HepG2 (cell line): ENCODE data around the gene ZNF511. TPM values are rescaled to one million over a fixed set of nuclear protein-coding genes. Genes with fewer than 3 reads are reported as not detected.

Experiments
- ARID4A ChIP-seq: sonication (generic); formaldehyde crosslinking; IDR thresholded peaks from 2 replicates; pipeline ENCODE4 v1.5.0; 2020; ENCODE audit warnings: mild to moderate bottlenecking, missing genetic modification reagents, borderline replicate concordance
- BORCS8-MEF2B ChIP-seq: sonication (generic); formaldehyde crosslinking; IDR thresholded peaks from 2 replicates; pipeline ENCODE4 v1.8.0; 2022; ENCODE audit warnings: mild to moderate bottlenecking, missing genetic modification reagents
- CHD4 ChIP-seq: fragments of 200-600 bp; sonication (generic); IDR thresholded peaks from 2 replicates; pipeline ENCODE4 v1.7.0; 2017; ENCODE audit warnings: mild to moderate bottlenecking, low read length, borderline replicate concordance
- EED ChIP-seq: sonication (generic); formaldehyde crosslinking; IDR thresholded peaks from 2 replicates; pipeline ENCODE4 v1.5.0; 2020; ENCODE audit warnings: mild to moderate bottlenecking, missing genetic modification reagents
- ERF ChIP-seq: IDR thresholded peaks from 2 replicates; pipeline ENCODE4 v1.6.1; 2018; ENCODE audit warnings: missing biosample characterization, missing genetic modification reagents
- FOXK2 ChIP-seq: fragments of 450-650 bp; IDR thresholded peaks from 2 replicates; pipeline ENCODE4 v1.6.1; 2016
- GABPB1 ChIP-seq: IDR thresholded peaks from 2 replicates; pipeline ENCODE4 v1.6.1; 2016; ENCODE audit warnings: mild to moderate bottlenecking, missing genetic modification reagents, moderate library complexity, missing compliant biosample characterization
- HNF4A ChIP-seq: sonication (generic); formaldehyde crosslinking; IDR thresholded peaks from 2 replicates; pipeline ENCODE4 v1.4.0; 2020; ENCODE audit warnings: missing genetic modification reagents
- ISX ChIP-seq: sonication (generic); formaldehyde crosslinking; conservative IDR thresholded peaks from 2 replicates; pipeline ENCODE4 v1.5.0; 2020; ENCODE audit warnings: missing genetic modification reagents
- MXD4 ChIP-seq: IDR thresholded peaks from 2 replicates; pipeline ENCODE4 v1.6.1; 2016; ENCODE audit warnings: mild to moderate bottlenecking, missing biosample characterization, missing genetic modification reagents
- NFE2L2 ChIP-seq: fragments of 150-350 bp; IDR thresholded peaks from 2 replicates; pipeline ENCODE4 v1.6.1; 2014; ENCODE audit warnings: low read length
- SOX6 ChIP-seq, 2 experiments: fragments of 450-650 bp in 1 of 2; sonication (generic) in 1 of 2; formaldehyde crosslinking in 1 of 2; IDR thresholded peaks; 2 replicates each; pipeline versions ENCODE4 v1.4.0 to v1.6.1; 2017 to 2020; ENCODE audit warnings: antibody characterized with exemption in 1 of 2, mild to moderate bottlenecking in 1 of 2, missing genetic modification reagents in 1 of 2
- SP4 ChIP-seq: sonication (generic); formaldehyde crosslinking; IDR thresholded peaks from 2 replicates; pipeline ENCODE4 v1.8.1; 2023; ENCODE audit warnings: mild to moderate bottlenecking, missing genetic modification reagents
- TSC22D2 ChIP-seq: sonication (generic); formaldehyde crosslinking; IDR thresholded peaks from 2 replicates; pipeline ENCODE4 v1.5.1; 2020; ENCODE audit warnings: missing genetic modification reagents, mild to moderate bottlenecking, borderline replicate concordance
- ZFP36L2 ChIP-seq: sonication (generic); formaldehyde crosslinking; IDR thresholded peaks from 2 replicates; pipeline ENCODE4 v1.4.0; 2020; ENCODE audit warnings: missing genetic modification reagents
- ZNF263 ChIP-seq: sonication (generic); formaldehyde crosslinking; IDR thresholded peaks from 2 replicates; pipeline ENCODE4 v1.4.0; 2020; ENCODE audit warnings: missing genetic modification reagents
- ZNF451 ChIP-seq: sonication (generic); formaldehyde crosslinking; IDR thresholded peaks from 2 replicates; pipeline ENCODE4 v1.5.0; 2020; ENCODE audit warnings: mild to moderate bottlenecking, missing genetic modification reagents
- ZNF674 ChIP-seq: sonication (generic); formaldehyde crosslinking; IDR thresholded peaks from 2 replicates; pipeline ENCODE4 v1.5.0; 2020; ENCODE audit warnings: low read depth, mild to moderate bottlenecking, missing genetic modification reagents
- ZNF777 ChIP-seq: sonication (generic); formaldehyde crosslinking; IDR thresholded peaks from 2 replicates; pipeline ENCODE4 v1.4.0; 2020; ENCODE audit warnings: missing genetic modification reagents
- polyA plus RNA-seq, 8 experiments: library from polyadenylated mRNA; depleted of rRNA in 3 of 8; stranded (reverse) in 7 of 8; unstranded in 1 of 8; fragments of >200 nt; fragmentation: Illumina TruSeq in 4 of 8; extraction: Trizol in 4 of 8; gene quantifications; 2 replicates each; pipeline versions ENCODE4 v1.2.1 to v1.2.3, GENCODE V29; 2011 to 2016; ENCODE audit warnings: low read depth in 4 of 8, missing spikeins in 1 of 8, mixed read lengths in 1 of 8; ENCODE audit not compliant: insufficient read depth in 1 of 8
- total RNA-seq, 5 experiments: library from RNA; depleted of rRNA; stranded (reverse); fragments of >200 nt; fragmentation: Illumina TruSeq; extraction: Trizol; gene quantifications; 2 replicates each; pipeline ENCODE4 v1.2.3, GENCODE V29; 2016; ENCODE audit warnings: low read depth in 1 of 5
- TF ChIP-seq, protein P1 (sequence below): sonication (generic); formaldehyde crosslinking; IDR thresholded peaks from 2 replicates; pipeline ENCODE4 v1.4.0; 2020; ENCODE audit warnings: missing genetic modification reagents
- TF ChIP-seq, protein P2 (sequence below): sonication (generic); formaldehyde crosslinking; IDR thresholded peaks from 2 replicates; pipeline ENCODE4 v1.4.0; 2020; ENCODE audit warnings: missing genetic modification reagents
- TF ChIP-seq, protein P3 (sequence below): IDR thresholded peaks from 2 replicates; pipeline ENCODE4 v1.6.1; 2012; ENCODE audit warnings: inconsistent platforms
- TF ChIP-seq, protein P4 (sequence below): sonication (generic); formaldehyde crosslinking; IDR thresholded peaks from 2 replicates; pipeline ENCODE4 v1.5.1; 2020; ENCODE audit warnings: mild to moderate bottlenecking, missing genetic modification reagents, moderate library complexity

ZNF511 gene
- total and polyA plus RNA-seq, 2 of the 13 experiments (the other 11 are each of a cell fraction or from before 2014, with no cell fraction given) = 35.6 to 66.4 TPM

DNA sequence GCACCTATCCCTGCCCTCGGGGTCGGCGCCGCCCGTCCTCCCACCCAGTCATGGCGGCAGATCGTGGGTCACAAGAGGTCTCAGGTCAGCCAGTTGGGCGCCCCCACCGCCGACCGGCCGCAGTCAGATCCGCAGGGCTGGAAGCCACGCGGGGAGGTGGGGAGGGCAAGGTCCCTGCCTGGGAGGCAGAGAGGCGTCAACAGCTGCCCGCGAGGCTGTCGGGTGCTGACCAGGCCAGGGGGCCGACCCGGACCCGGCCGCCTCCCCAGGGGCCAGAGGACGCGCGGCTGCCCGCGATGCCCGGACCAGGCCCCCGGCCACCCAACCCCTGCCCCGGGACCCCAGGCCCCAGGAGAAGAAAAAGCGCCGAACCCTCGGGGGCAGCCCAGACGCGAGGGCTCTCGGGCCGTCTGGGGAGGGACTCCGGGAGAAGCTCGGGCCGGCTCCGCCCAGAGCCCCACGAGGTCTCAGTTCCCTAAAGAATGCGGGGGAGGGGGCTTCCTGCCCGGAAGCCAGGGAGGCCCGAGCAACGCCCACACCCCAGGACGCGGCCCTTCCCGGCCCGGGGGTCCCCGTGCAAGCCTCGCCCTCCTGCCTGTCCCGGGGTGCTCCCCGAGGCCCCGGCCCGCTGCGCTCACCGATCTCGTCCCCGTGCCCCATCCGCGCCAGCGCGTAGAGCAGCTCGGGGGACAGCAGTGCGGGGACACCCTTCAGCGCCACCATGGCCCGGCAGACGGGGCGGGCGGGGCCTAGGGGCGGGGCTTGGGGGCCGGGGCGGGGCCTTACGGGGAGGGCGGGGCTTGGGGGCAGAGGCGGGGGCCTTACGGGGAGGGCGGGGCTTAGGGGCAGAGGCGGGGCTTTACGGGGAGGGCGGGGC is 48.8 kb downstream of the ZNF511 start, which contains the start of gene FUOM (continued):
- peak; percentile 48 for TF ChIP-seq ARID4A (CRISPR knock-in tag)
- TF ChIP-seq EED = peak; percentile 50; the same call in 1 of the 2 replicates
- TF ChIP-seq ZNF777 (CRISPR knock-in tag) = peak; percentile 79
- peak; percentile 30; the same call in 1 of the 2 replicates for TF ChIP-seq HNF4A (CRISPR knock-in tag)
- no peak for TF ChIP-seq SOX6 (IDR thresholded peaks at IDR 0.05)
- no peak; the same call in 1 of the 2 replicates for TF ChIP-seq SOX6 (CRISPR knock-in tag; IDR thresholded peaks at IDR 0.05)
- TF ChIP-seq NFE2L2 = no peak
- 0 out of 2 replicates have a peak, but pooled peaks have one; percentile 2 for TF ChIP-seq ISX (CRISPR knock-in tag)
- TF ChIP-seq ERF (CRISPR knock-in tag) = no peak
- no peak for TF ChIP-seq CHD4
- 0 out of 2 replicates have a peak, but pooled peaks have one; percentile 35 for TF ChIP-seq TSC22D2
- TF ChIP-seq ZNF263 (CRISPR knock-in tag) = peak; percentile 86
- TF ChIP-seq, protein P1, sequence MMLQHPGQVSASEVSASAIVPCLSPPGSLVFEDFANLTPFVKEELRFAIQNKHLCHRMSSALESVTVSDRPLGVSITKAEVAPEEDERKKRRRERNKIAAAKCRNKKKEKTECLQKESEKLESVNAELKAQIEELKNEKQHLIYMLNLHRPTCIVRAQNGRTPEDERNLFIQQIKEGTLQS = no peak
- TF ChIP-seq, protein P2, sequence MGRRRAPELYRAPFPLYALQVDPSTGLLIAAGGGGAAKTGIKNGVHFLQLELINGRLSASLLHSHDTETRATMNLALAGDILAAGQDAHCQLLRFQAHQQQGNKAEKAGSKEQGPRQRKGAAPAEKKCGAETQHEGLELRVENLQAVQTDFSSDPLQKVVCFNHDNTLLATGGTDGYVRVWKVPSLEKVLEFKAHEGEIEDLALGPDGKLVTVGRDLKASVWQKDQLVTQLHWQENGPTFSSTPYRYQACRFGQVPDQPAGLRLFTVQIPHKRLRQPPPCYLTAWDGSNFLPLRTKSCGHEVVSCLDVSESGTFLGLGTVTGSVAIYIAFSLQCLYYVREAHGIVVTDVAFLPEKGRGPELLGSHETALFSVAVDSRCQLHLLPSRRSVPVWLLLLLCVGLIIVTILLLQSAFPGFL (CRISPR knock-in tag) = no peak
- TF ChIP-seq, protein P3, sequence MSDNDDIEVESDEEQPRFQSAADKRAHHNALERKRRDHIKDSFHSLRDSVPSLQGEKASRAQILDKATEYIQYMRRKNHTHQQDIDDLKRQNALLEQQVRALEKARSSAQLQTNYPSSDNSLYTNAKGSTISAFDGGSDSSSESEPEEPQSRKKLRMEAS = peak; percentile 94
- TF ChIP-seq, protein P4, sequence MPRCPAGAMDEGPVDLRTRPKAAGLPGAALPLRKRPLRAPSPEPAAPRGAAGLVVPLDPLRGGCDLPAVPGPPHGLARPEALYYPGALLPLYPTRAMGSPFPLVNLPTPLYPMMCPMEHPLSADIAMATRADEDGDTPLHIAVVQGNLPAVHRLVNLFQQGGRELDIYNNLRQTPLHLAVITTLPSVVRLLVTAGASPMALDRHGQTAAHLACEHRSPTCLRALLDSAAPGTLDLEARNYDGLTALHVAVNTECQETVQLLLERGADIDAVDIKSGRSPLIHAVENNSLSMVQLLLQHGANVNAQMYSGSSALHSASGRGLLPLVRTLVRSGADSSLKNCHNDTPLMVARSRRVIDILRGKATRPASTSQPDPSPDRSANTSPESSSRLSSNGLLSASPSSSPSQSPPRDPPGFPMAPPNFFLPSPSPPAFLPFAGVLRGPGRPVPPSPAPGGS = peak; percentile 49; the same call in 1 of the 2 replicates
- 0 out of 2 replicates have a peak, but pooled peaks have one; percentile 17 for TF ChIP-seq ZNF674 (CRISPR knock-in tag)
- peak; percentile 78 for TF ChIP-seq SP4 (CRISPR knock-in tag)
- TF ChIP-seq ZFP36L2 (CRISPR knock-in tag) = no peak
- TF ChIP-seq MXD4 (CRISPR knock-in tag) = peak; percentile 77
- TF ChIP-seq ZNF451 = peak; percentile 57; the same call in 1 of the 2 replicates
- peak; percentile 85 for TF ChIP-seq GABPB1
- no peak for TF ChIP-seq FOXK2
- TF ChIP-seq BORCS8-MEF2B (CRISPR knock-in tag) = no peak
